GM23338 (cell line): Measurements from ENCODE around the gene RORB.

Source experiments
- CREB1 ChIP-seq: fragments of 250-450 bp; sonication (Bioruptor Pico); IDR thresholded peaks from 2 replicates; pipeline ENCODE4 v1.5.0; 2020; ENCODE audit warnings: low read depth, mild to moderate bottlenecking, moderate library complexity
- ETS1 ChIP-seq: IDR thresholded peaks from 2 replicates; pipeline ENCODE4 v1.6.1; 2016; ENCODE audit warnings: antibody characterized with exemption
- EZH2 ChIP-seq: fragments of 200-600 bp; sonication (generic); IDR thresholded peaks from one replicate; pipeline ENCODE4 v1.8.0; 2017; ENCODE audit warnings: antibody characterized with exemption, mild to moderate bottlenecking, low read depth; ENCODE audit not compliant: unreplicated experiment
- EZH2phosphoT487 ChIP-seq: fragments of 200-600 bp; sonication (generic); IDR thresholded peaks from one replicate; pipeline ENCODE4 v1.8.1; 2018; ENCODE audit warnings: antibody characterized with exemption; ENCODE audit not compliant: unreplicated experiment
- JUNB ChIP-seq: IDR thresholded peaks from one replicate; pipeline ENCODE4 v1.6.1; 2016; ENCODE audit warnings: antibody characterized with exemption; ENCODE audit not compliant: unreplicated experiment
- NANOG ChIP-seq: IDR thresholded peaks from 2 replicates; pipeline ENCODE4 v1.6.1; 2016; ENCODE audit warnings: antibody characterized with exemption, borderline replicate concordance
- POLR2AphosphoS5 ChIP-seq: IDR thresholded peaks from 2 replicates; pipeline ENCODE4 v1.6.1; 2016; ENCODE audit warnings: antibody characterized with exemption, low read depth
- REST ChIP-seq: IDR thresholded peaks from one replicate; pipeline ENCODE4 v1.6.1; 2018; ENCODE audit warnings: antibody characterized with exemption; ENCODE audit not compliant: unreplicated experiment
- STAT1 ChIP-seq: IDR thresholded peaks from one replicate; pipeline ENCODE4 v1.6.1; 2016; ENCODE audit warnings: antibody characterized with exemption; ENCODE audit not compliant: unreplicated experiment
- ZNF114 ChIP-seq: fragments of 250-450 bp; sonication (Bioruptor Pico); IDR thresholded peaks from 2 replicates; pipeline ENCODE4 v1.5.0; 2020; ENCODE audit warnings: mild to moderate bottlenecking, moderate library complexity
- ZNF331 ChIP-seq: fragments of 250-450 bp; sonication (Bioruptor Pico); IDR thresholded peaks from 2 replicates; pipeline ENCODE4 v1.5.0; 2020; ENCODE audit warnings: low read depth, mild to moderate bottlenecking, moderate library complexity
- ZNF462 ChIP-seq: fragments of 250-450 bp; sonication (Bioruptor Pico); IDR thresholded peaks from 2 replicates; pipeline ENCODE4 v1.5.0; 2020; ENCODE audit warnings: mild to moderate bottlenecking, moderate library complexity
- TF ChIP-seq, protein P1 (sequence below), 2 experiments: fragments of 200-600 bp in 1 of 2; sonication (generic) in 1 of 2; conservative IDR thresholded peaks; 2 replicates each; pipeline versions ENCODE4 v1.5.1 to v1.6.1; 2016 to 2017; ENCODE audit warnings: antibody characterized with exemption in 2 of 2, low read depth in 2 of 2, mild to moderate bottlenecking in 2 of 2, moderate library complexity in 1 of 2

DNA sequence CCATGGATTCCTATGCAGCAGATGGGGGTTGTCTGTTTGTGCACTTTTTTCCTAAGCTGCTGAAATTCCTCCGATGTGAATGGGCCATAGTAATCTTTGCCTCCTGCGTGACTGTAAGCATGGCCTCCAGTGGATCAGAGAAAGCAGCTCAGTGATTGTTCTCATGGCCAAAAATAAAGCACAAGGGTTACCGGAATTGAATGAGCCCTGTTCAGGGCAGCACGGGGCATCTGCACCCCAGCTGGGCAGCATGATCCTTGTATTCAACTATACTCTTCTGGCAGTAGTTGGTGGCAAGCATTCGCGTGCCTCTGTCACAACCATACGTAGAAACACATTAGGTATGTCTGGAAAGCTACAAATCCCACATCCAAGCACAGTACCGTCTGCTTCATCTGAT, 193.9 kb downstream of the RORB start:
- TF ChIP-seq, protein P1, sequence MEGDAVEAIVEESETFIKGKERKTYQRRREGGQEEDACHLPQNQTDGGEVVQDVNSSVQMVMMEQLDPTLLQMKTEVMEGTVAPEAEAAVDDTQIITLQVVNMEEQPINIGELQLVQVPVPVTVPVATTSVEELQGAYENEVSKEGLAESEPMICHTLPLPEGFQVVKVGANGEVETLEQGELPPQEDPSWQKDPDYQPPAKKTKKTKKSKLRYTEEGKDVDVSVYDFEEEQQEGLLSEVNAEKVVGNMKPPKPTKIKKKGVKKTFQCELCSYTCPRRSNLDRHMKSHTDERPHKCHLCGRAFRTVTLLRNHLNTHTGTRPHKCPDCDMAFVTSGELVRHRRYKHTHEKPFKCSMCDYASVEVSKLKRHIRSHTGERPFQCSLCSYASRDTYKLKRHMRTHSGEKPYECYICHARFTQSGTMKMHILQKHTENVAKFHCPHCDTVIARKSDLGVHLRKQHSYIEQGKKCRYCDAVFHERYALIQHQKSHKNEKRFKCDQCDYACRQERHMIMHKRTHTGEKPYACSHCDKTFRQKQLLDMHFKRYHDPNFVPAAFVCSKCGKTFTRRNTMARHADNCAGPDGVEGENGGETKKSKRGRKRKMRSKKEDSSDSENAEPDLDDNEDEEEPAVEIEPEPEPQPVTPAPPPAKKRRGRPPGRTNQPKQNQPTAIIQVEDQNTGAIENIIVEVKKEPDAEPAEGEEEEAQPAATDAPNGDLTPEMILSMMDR (conservative IDR thresholded peaks at IDR 0.05; ENCODE audit: low read depth in 2 of 2) = no peak
- no peak for TF ChIP-seq EZH2
- no peak for TF ChIP-seq CREB1 (CRISPR knock-in tag)
- TF ChIP-seq POLR2AphosphoS5 = no peak
- TF ChIP-seq EZH2phosphoT487 = no peak
- no peak for TF ChIP-seq JUNB
- no peak for TF ChIP-seq REST
- no peak for TF ChIP-seq ETS1
- no peak for TF ChIP-seq ZNF114 (CRISPR knock-in tag)
- no peak for TF ChIP-seq ZNF462 (CRISPR knock-in tag)
- no peak for TF ChIP-seq ZNF331
- TF ChIP-seq NANOG = no peak
- no peak for TF ChIP-seq STAT1
